Glomerular visceral epithelial cell (primary cell): ENCODE results near the gene ARHGEF10L.
"Not testable (repeated sequence)": the region's sequence is repeated elsewhere in the genome, so short reads cannot be mapped to it uniquely, and the experiment has no call there.

ENCODE experiments used
- DNase-seq: peaks from one replicate; pipeline ENCODE4 v3.0.0-alpha.2; 2016; ENCODE audit errors: extremely low spot score

Gene ARHGEF10L

GRCh38 chr1:17612831-17613230 lies 73.3 kb downstream of the ARHGEF10L start:
- DNase-seq: no peak

- no peak for DNase-seq
Observed at GRCh38 chr1:17614586-17614985, 75.1 kb downstream of the ARHGEF10L start.

- DNase-seq: no peak
Observed at GRCh38 chr1:17615157-17615556, 75.7 kb downstream of the ARHGEF10L start.

- no peak for DNase-seq
Observed at GRCh38 chr1:17615959-17616358, 76.5 kb downstream of the ARHGEF10L start.

GRCh38 chr1:17616731-17617279 lies 77.3 kb downstream of the ARHGEF10L start:
- DNase-seq: no peak

GRCh38 chr1:17617787-17618557 lies 78.5 kb downstream of the ARHGEF10L start:
- no peak for DNase-seq

- DNase-seq: no peak
Observed at GRCh38 chr1:17618558-17619247, 79.2 kb downstream of the ARHGEF10L start.

- no peak for DNase-seq
Observed at GRCh38 chr1:17620448-17620847, 81.0 kb downstream of the ARHGEF10L start.

- DNase-seq: no peak
Observed at GRCh38 chr1:17621691-17622090, 82.2 kb downstream of the ARHGEF10L start.

GRCh38 chr1:17622823-17623222 lies 83.3 kb downstream of the ARHGEF10L start:
- no peak for DNase-seq

GRCh38 chr1:17624611-17625233 lies 85.2 kb downstream of the ARHGEF10L start:
- peak; percentile 61 for DNase-seq

GRCh38 chr1:17627239-17628052 lies 87.9 kb downstream of the ARHGEF10L start:
- no peak for DNase-seq

- DNase-seq: not testable (repeated sequence)
Observed at GRCh38 chr1:17629046-17629445, 89.5 kb downstream of the ARHGEF10L start.

GRCh38 chr1:17629460-17629859 lies 90.0 kb downstream of the ARHGEF10L start:
- no peak for DNase-seq

- DNase-seq: no peak
Observed at GRCh38 chr1:17630048-17630830, 90.7 kb downstream of the ARHGEF10L start.

GRCh38 chr1:17630986-17631385 lies 91.5 kb downstream of the ARHGEF10L start:
- DNase-seq: no peak

GRCh38 chr1:17631410-17631809 lies 91.9 kb downstream of the ARHGEF10L start:
- DNase-seq: no peak

- DNase-seq: no peak
Observed at GRCh38 chr1:17632106-17632505, 92.6 kb downstream of the ARHGEF10L start.

GRCh38 chr1:17632541-17633184 lies 93.2 kb downstream of the ARHGEF10L start:
- DNase-seq: peak; percentile 51

- DNase-seq: peak; percentile 77
Observed at GRCh38 chr1:17633654-17634053, 94.2 kb downstream of the ARHGEF10L start.
